T-cell (primary cell): ENCODE data around the gene SYNDIG1. TPM values are rescaled to one million over a fixed set of nuclear protein-coding genes. Genes with fewer than 3 reads are reported as not detected.
"Not testable (repeated sequence)": the region's sequence is repeated elsewhere in the genome, so short reads cannot be mapped to it uniquely, and the experiment has no call there.

Experiments
- ATAC-seq, 4 experiments: fragments of 200-7000 bp in 3 of 4; fragments of 150-1000 bp in 1 of 4; cut with Tn5 transposase; replicated peaks in 1 of 4; 1 replicate in 3 of 4; 2 replicates in 1 of 4; pipeline ENCODE4 v1.10.0; 2021; ENCODE audit warnings: moderate library complexity in 3 of 4, mild to moderate bottlenecking in 2 of 4, moderate number of reproducible peaks in 1 of 4
- CTCF ChIA-PET, 2 donors: fragments of 300-600 bp; sonication (Branson Sonifier 250); formaldehyde crosslinking; loops; one replicate each; lab custom pipeline; 2022; ENCODE audit warnings: antibody characterized with exemption in 2 of 2; lab: Charles Lee
- POLR2A ChIA-PET, 2 donors: fragments of 300-600 bp; sonication (Branson Sonifier 250); formaldehyde crosslinking; loops; one replicate each; lab custom pipeline; 2022; ENCODE audit warnings: antibody characterized with exemption in 2 of 2; lab: Charles Lee
- DNase-seq, 35 experiments: peaks; one replicate each; pipeline versions ENCODE4 v3.0.0 to v3.0.0-alpha.2; 2013 to 2023
- H3K27ac ChIP-seq: one replicate; pipeline ENCODE4 v1.5.1; 2013; ENCODE audit warnings: low read length
- H3K27me3 ChIP-seq, 2 experiments: replicated peaks in 1 of 2; 1 replicate in 1 of 2; 2 replicates in 1 of 2; pipeline versions ENCODE4 v1.6.1 to v1.7.0; 2013; ENCODE audit warnings: low read length in 1 of 2, mixed read lengths in 1 of 2; ENCODE audit not compliant: control insufficient read depth in 2 of 2, insufficient read depth in 2 of 2; ENCODE audit errors: extremely low read depth in 1 of 2
- H3K36me3 ChIP-seq, 2 donors: 1 replicate in 1 of 2; 2 replicates in 1 of 2; pipeline versions ENCODE4 v1.6.1 to v1.7.0; 2013; ENCODE audit warnings: low read length in 1 of 2; ENCODE audit not compliant: control insufficient read depth in 2 of 2, insufficient read depth in 1 of 2; ENCODE audit errors: extremely low read depth in 1 of 2
- H3K4me1 ChIP-seq, 2 experiments: 1 replicate in 1 of 2; 2 replicates in 1 of 2; pipeline versions ENCODE4 v1.6.1 to v1.7.0; 2013; ENCODE audit warnings: low read length in 2 of 2, mixed read lengths in 1 of 2; ENCODE audit not compliant: insufficient read depth in 2 of 2, control insufficient read depth in 1 of 2; ENCODE audit errors: extremely low read depth in 1 of 2
- H3K4me3 ChIP-seq, 2 donors: 1 replicate in 1 of 2; 2 replicates in 1 of 2; pipeline versions ENCODE4 v1.5.1 to v1.7.0; 2013; ENCODE audit warnings: mild to moderate bottlenecking in 2 of 2, low read length in 1 of 2, moderate library complexity in 1 of 2; ENCODE audit not compliant: control insufficient read depth in 1 of 2; ENCODE audit errors: extremely low read depth in 1 of 2
- H3K9me3 ChIP-seq: 2 replicates; pipeline ENCODE4 v1.7.0; 2013
- H3K27ac Mint-ChIP-seq, 2 donors: one replicate each; pipeline ENCODE4 v1.8.0; 2020 to 2021; ENCODE audit warnings: mild to moderate bottlenecking in 2 of 2, mixed read lengths in 2 of 2
- H3K27me3 Mint-ChIP-seq, 2 donors: one replicate each; pipeline ENCODE4 v1.8.0; 2021 to 2022; ENCODE audit warnings: mixed read lengths in 2 of 2
- H3K36me3 Mint-ChIP-seq: one replicate; pipeline ENCODE4 v1.8.0; 2021; ENCODE audit warnings: mixed read lengths
- H3K4me1 Mint-ChIP-seq, 3 donors: one replicate each; pipeline ENCODE4 v1.8.0; 2020 to 2022; ENCODE audit warnings: mixed read lengths in 3 of 3, mild to moderate bottlenecking in 1 of 3
- H3K4me3 Mint-ChIP-seq, 3 donors: one replicate each; pipeline ENCODE4 v1.8.0; 2020 to 2022; ENCODE audit warnings: mild to moderate bottlenecking in 3 of 3, mixed read lengths in 3 of 3, moderate library complexity in 3 of 3
- H3K9me3 Mint-ChIP-seq, 3 donors: one replicate each; pipeline ENCODE4 v1.8.0; 2020 to 2022; ENCODE audit warnings: mixed read lengths in 3 of 3
- WGBS: methylation state at CpG from one replicate; pipeline ENCODE4 v1.1.5; 2013; ENCODE audit warnings: missing lambda C conversion rate; ENCODE audit not compliant: insufficient coverage; 5-methylcytosine and 5-hydroxymethylcytosine counted together
- total RNA-seq, 35 experiments: library from RNA in 6 of 35; stranded (reverse) in 6 of 35; fragments of 120-200 nt in 1 of 35; gene quantifications; one replicate each; pipeline versions ENCODE4 v1.2.1 to v1.2.4 and lab custom pipeline; 2013 to 2026

Gene SYNDIG1
- total RNA-seq, 5 donors from 2014 or later (not counting 1 experiment from before 2014, with no cell fraction given) = not detected

GRCh38 chr20:24503352-24503931 lies 34.0 kb downstream of the SYNDIG1 start:
- DNase-seq = no peak
- H3K36me3 Mint-ChIP-seq = no peaks in the 10 kb centered on the region
- peaks cover 0 to 3% of the 10 kb centered on the region in 2 experiments for H3K4me1 ChIP-seq
- H3K27me3 ChIP-seq = peaks cover 0 to 23% of the 10 kb centered on the region in 2 experiments
- peaks cover 3 to 8% of the 10 kb centered on the region in 2 donors for H3K27me3 Mint-ChIP-seq
- H3K27ac ChIP-seq = no peak overlapping the region
- H3K36me3 ChIP-seq = peaks cover 0 to 3% of the 10 kb centered on the region in 2 donors
- H3K9me3 ChIP-seq = no peaks in the 10 kb centered on the region
- no peak overlapping the region for H3K27ac Mint-ChIP-seq
- no peak for ATAC-seq
- 80% methylated on average over 8 of the region's 9 CpGs for WGBS
- H3K4me1 Mint-ChIP-seq = no peaks in the 10 kb centered on the region
- CTCF ChIA-PET = no interaction called here
- H3K9me3 Mint-ChIP-seq = no peaks in the 10 kb centered on the region
- POLR2A ChIA-PET = no interaction called here
- no peak overlapping the region for H3K4me3 ChIP-seq
- no peak overlapping the region for H3K4me3 Mint-ChIP-seq

GRCh38 chr20:24504331-24505285 lies 35.2 kb downstream of the SYNDIG1 start:
- no peaks in the 10 kb centered on the region for H3K36me3 Mint-ChIP-seq
- Histone ChIP-seq H3K36me3 (no peaks in the 10 kb centered on the region), H3K27me3 (peaks cover 0 to 23% of the 10 kb centered on the region in 2 experiments), H3K27ac (no peak overlapping the region), H3K4me3 (no peak overlapping the region), H3K9me3 (no peaks in the 10 kb centered on the region), H3K4me1 (peaks cover 0 to 3% of the 10 kb centered on the region in 2 experiments)
- H3K9me3 Mint-ChIP-seq = no peaks in the 10 kb centered on the region
- DNase-seq (no peak), ATAC-seq (no peak)
- ChIA-PET POLR2A (no interaction called here), CTCF (no interaction called here)
- H3K4me1 Mint-ChIP-seq = no peaks in the 10 kb centered on the region
- no peak overlapping the region for H3K4me3 Mint-ChIP-seq
- no peak overlapping the region for H3K27ac Mint-ChIP-seq
- H3K27me3 Mint-ChIP-seq = peaks cover 3 to 8% of the 10 kb centered on the region in 2 donors
- 85% methylated on average over 19 of the region's 21 CpGs for WGBS

- H3K4me3 Mint-ChIP-seq = no peak overlapping the region
- H3K27ac Mint-ChIP-seq = no peak overlapping the region
- ChIA-PET CTCF (no interaction called here), POLR2A (no interaction called here)
- Histone ChIP-seq H3K27ac (no peak overlapping the region), H3K9me3 (no peaks in the 10 kb centered on the region), H3K27me3 (peaks cover 0 to 23% of the 10 kb centered on the region in 2 experiments), H3K4me3 (no peak overlapping the region), H3K36me3 (no peaks in the 10 kb centered on the region), H3K4me1 (peaks cover 0 to 3% of the 10 kb centered on the region in 2 experiments)
- peaks cover 3 to 12% of the 10 kb centered on the region in 2 donors for H3K27me3 Mint-ChIP-seq
- no peaks in the 10 kb centered on the region for H3K4me1 Mint-ChIP-seq
- ATAC-seq (no peak), DNase-seq (no peak)
- 0% methylated on average over 1 of the region's 3 CpGs for WGBS
- no peaks in the 10 kb centered on the region for H3K9me3 Mint-ChIP-seq
- no peaks in the 10 kb centered on the region for H3K36me3 Mint-ChIP-seq
Measured at GRCh38 chr20:24506146-24506545, 36.7 kb downstream of the SYNDIG1 start.

- H3K27me3 ChIP-seq = peaks cover 0 to 23% of the 10 kb centered on the region in 2 experiments
- Mint-ChIP-seq H3K9me3 (no peaks in the 10 kb centered on the region), H3K4me3 (no peak overlapping the region), H3K27me3 (peaks cover 6 to 16% of the 10 kb centered on the region in 2 donors), H3K36me3 (no peaks in the 10 kb centered on the region), H3K4me1 (no peaks in the 10 kb centered on the region), H3K27ac (no peak overlapping the region)
- no peaks in the 10 kb centered on the region for H3K9me3 ChIP-seq
- no peak for DNase-seq
- no peaks in the 10 kb centered on the region for H3K36me3 ChIP-seq
- H3K4me3 ChIP-seq = no peak overlapping the region
- H3K27ac ChIP-seq = no peak overlapping the region
- ChIA-PET POLR2A (no interaction called here), CTCF (no interaction called here)
- peaks cover 0 to 5% of the 10 kb centered on the region in 2 experiments for H3K4me1 ChIP-seq
- ATAC-seq = no peak
- WGBS = 90% methylated on average over 5 of the region's 5 CpGs
Measured at GRCh38 chr20:24506696-24507095, 37.3 kb downstream of the SYNDIG1 start.

- ATAC-seq (no peak), DNase-seq (no peak)
- Mint-ChIP-seq H3K4me1 (no peaks in the 10 kb centered on the region), H3K36me3 (no peaks in the 10 kb centered on the region), H3K27me3 (peaks cover 8 to 18% of the 10 kb centered on the region in 2 donors), H3K9me3 (no peaks in the 10 kb centered on the region), H3K4me3 (no peak overlapping the region), H3K27ac (no peak overlapping the region)
- Histone ChIP-seq H3K27ac (no peak overlapping the region), H3K4me1 (peaks cover 0 to 5% of the 10 kb centered on the region in 2 experiments), H3K9me3 (no peaks in the 10 kb centered on the region), H3K27me3 (peaks cover 0 to 20% of the 10 kb centered on the region in 2 experiments), H3K36me3 (no peaks in the 10 kb centered on the region), H3K4me3 (no peak overlapping the region)
- POLR2A ChIA-PET = no interaction called here
- 38% methylated on average over 5 of the region's 11 CpGs for WGBS
- CTCF ChIA-PET = no interaction called here
Measured at GRCh38 chr20:24507182-24507853, 37.9 kb downstream of the SYNDIG1 start.

GRCh38 chr20:24512441-24512840 lies 43.0 kb downstream of the SYNDIG1 start:
- 52% methylated on average over 9 of the region's 11 CpGs for WGBS
- H3K36me3 Mint-ChIP-seq, CTCF ChIA-PET, H3K27ac ChIP-seq, H3K9me3 Mint-ChIP-seq, H3K27ac Mint-ChIP-seq, POLR2A ChIA-PET, H3K4me3 ChIP-seq, H3K27me3 Mint-ChIP-seq, ATAC-seq, H3K4me1 ChIP-seq, H3K27me3 ChIP-seq, H3K4me1 Mint-ChIP-seq, H3K9me3 ChIP-seq, H3K4me3 Mint-ChIP-seq, H3K36me3 ChIP-seq: not testable (repeated sequence)
- peak in 6 of 35 experiments; percentile 5 to 39 (median 8) for DNase-seq
